ENCODE results near the gene DAD1.
"Not testable (repeated sequence)": the region's sequence is repeated elsewhere in the genome, so short reads cannot be mapped to it uniquely, and the experiment has no call there.

- not testable (repeated sequence) for TF ChIP-seq CTCF (IDR thresholded peaks at IDR 0.05; ENCODE audit: poor library complexity); EZH2 (IDR thresholded peaks at IDR 0.05; ENCODE audit: borderline replicate concordance)
Observed at GRCh38 chr14:22566266-22566665, 22.8 kb downstream of the DAD1 start.
